SU-DHL-6 (cell line): ENCODE data around the gene RBM34.

Experiments
- H2AFZ ChIP-seq: fragments of 200-600 bp; sonication (generic); 2 replicates; pipeline ENCODE4 v1.6.1; 2014; ENCODE audit warnings: low read depth, mild to moderate bottlenecking, moderate library complexity, mixed read lengths, antibody characterized with exemption, low read length; ENCODE audit not compliant: severe bottlenecking
- H3F3A ChIP-seq: fragments of 200-600 bp; shearing (Covaris generic); 2 replicates; pipeline ENCODE4 v1.6.0; 2016; ENCODE audit warnings: antibody characterized with exemption, mild to moderate bottlenecking; ENCODE audit not compliant: insufficient read depth
- H3K27ac ChIP-seq: fragments of 200-600 bp; sonication (generic); 2 replicates; pipeline ENCODE4 v1.5.1; 2016; ENCODE audit warnings: low read depth, mild to moderate bottlenecking, low read length, moderate library complexity, mixed read lengths
- H3K27me3 ChIP-seq: fragments of 200-600 bp; sonication (generic), shearing (Covaris generic); 2 replicates; pipeline ENCODE4 v1.6.0; 2014; ENCODE audit warnings: mild to moderate bottlenecking, low read length
- H3K36me3 ChIP-seq: fragments of 200-600 bp; sonication (generic); 2 replicates; pipeline ENCODE4 v1.6.1; 2014; ENCODE audit warnings: mild to moderate bottlenecking, low read length, mixed read lengths
- H3K4me2 ChIP-seq: fragments of 300-600, 200-600 bp; shearing (Covaris generic), sonication (generic); 2 replicates; pipeline ENCODE4 v1.6.0; 2014; ENCODE audit warnings: low read length, low read depth, mild to moderate bottlenecking; ENCODE audit not compliant: poor library complexity, severe bottlenecking
- H3K4me3 ChIP-seq: fragments of 200-600 bp; sonication (generic); 2 replicates; pipeline ENCODE4 v1.5.1; 2014; ENCODE audit warnings: antibody characterized with exemption, low read length, mild to moderate bottlenecking, mixed read lengths; ENCODE audit not compliant: insufficient read depth, poor library complexity, severe bottlenecking
- H3K79me2 ChIP-seq: fragments of 200-600 bp; sonication (generic); 2 replicates; pipeline ENCODE4 v1.6.1; 2014; ENCODE audit warnings: mild to moderate bottlenecking, low read length, moderate library complexity; ENCODE audit not compliant: insufficient read depth
- H3K9ac ChIP-seq: fragments of 200-600 bp; sonication (generic); 2 replicates; pipeline ENCODE4 v1.7.0; 2014; ENCODE audit warnings: mild to moderate bottlenecking, low read length
- H3K9me2 ChIP-seq: fragments of 200-600 bp; sonication (generic); replicated peaks from 2 replicates; pipeline ENCODE4 v1.6.1; 2014; ENCODE audit warnings: low read length; ENCODE audit not compliant: insufficient read depth
- H3K9me3 ChIP-seq: fragments of 200-600 bp; sonication (generic); 2 replicates; pipeline ENCODE4 v1.6.1; 2014; ENCODE audit warnings: low read length, mixed read lengths; ENCODE audit not compliant: insufficient read depth
- H4K20me1 ChIP-seq: fragments of 200-600 bp; sonication (generic); 2 replicates; pipeline ENCODE4 v1.6.1; 2014; ENCODE audit warnings: low read depth, mild to moderate bottlenecking, antibody characterized with exemption, low read length, moderate library complexity, mixed read lengths
- CTCF ChIP-seq: fragments of 200-600 bp; sonication (generic); IDR thresholded peaks from one replicate; pipeline ENCODE4 v1.5.1; 2017; ENCODE audit warnings: antibody characterized with exemption, mild to moderate bottlenecking, low read length, moderate library complexity; ENCODE audit not compliant: insufficient read depth, poor library complexity, severe bottlenecking
- EZH2phosphoT487 ChIP-seq: fragments of 200-600 bp; sonication (generic), shearing (Covaris generic); conservative IDR thresholded peaks from 2 replicates; pipeline ENCODE4 v1.6.1; 2018; ENCODE audit warnings: mild to moderate bottlenecking, antibody characterized with exemption, low read length, moderate library complexity, mixed read lengths

The RBM34 gene

GRCh38 chr1:235107368-235108184 lies 53.5 kb downstream of the RBM34 start:
- Histone ChIP-seq H3K27me3 (no peaks in the 10 kb centered on the region), H3K36me3 (peaks cover 19% of the 10 kb centered on the region; the same call in 1 of the 2 replicates), H4K20me1 (no peaks in the 10 kb centered on the region), H3K9me3 (no peaks in the 10 kb centered on the region), H2AFZ (no peak overlapping the region), H3K27ac (no peak overlapping the region), H3F3A (peaks cover 57% of the 10 kb centered on the region), H3K9me2 (no peaks in the 10 kb centered on the region), H3K79me2 (no peaks in the 10 kb centered on the region; the same call in 1 of the 2 replicates), H3K9ac (no peak overlapping the region), H3K4me3 (no peak overlapping the region), H3K4me2 (no peak overlapping the region)
- TF ChIP-seq CTCF (no peak), EZH2phosphoT487 (no peak)

GRCh38 chr1:235106457-235106856 lies 54.6 kb downstream of the RBM34 start:
- peaks cover 15% of the 10 kb centered on the region; the same call in 1 of the 2 replicates for H3K36me3 ChIP-seq
- H3K9ac ChIP-seq, result no peak overlapping the region
- TF ChIP-seq EZH2phosphoT487 (no peak), CTCF (no peak)
- no peaks in the 10 kb centered on the region for H3K27me3 ChIP-seq
- H3K9me2 ChIP-seq, result no peaks in the 10 kb centered on the region
- no peak overlapping the region for H3K27ac ChIP-seq
- H3K9me3 ChIP-seq, result no peaks in the 10 kb centered on the region
- H3K4me2 ChIP-seq, result no peak overlapping the region
- peaks cover 53% of the 10 kb centered on the region for H3F3A ChIP-seq
- no peaks in the 10 kb centered on the region for H4K20me1 ChIP-seq
- H3K79me2 ChIP-seq, result no peaks in the 10 kb centered on the region
- H2AFZ ChIP-seq, result no peak overlapping the region
- H3K4me3 ChIP-seq, result no peak overlapping the region

GRCh38 chr1:235105051-235106043 lies 55.7 kb downstream of the RBM34 start:
- Histone ChIP-seq H3K4me3 (peak overlapping the region; percentile 6), H3K4me2 (peak overlapping the region; percentile 71), H3K36me3 (peaks cover 11% of the 10 kb centered on the region; the same call in 1 of the 2 replicates), H3K27me3 (no peaks in the 10 kb centered on the region), H3K9me3 (no peaks in the 10 kb centered on the region), H3K9me2 (no peaks in the 10 kb centered on the region), H3K79me2 (no peaks in the 10 kb centered on the region), H2AFZ (peak overlapping the region; percentile 95), H4K20me1 (no peaks in the 10 kb centered on the region), H3F3A (peaks cover 45% of the 10 kb centered on the region), H3K27ac (peak overlapping the region; percentile 59), H3K9ac (0 out of 2 replicates have a peak overlapping the region, but pooled peaks have one; percentile 54)
- TF ChIP-seq CTCF (no peak), EZH2phosphoT487 (no peak)
